Mesothelial cell of epicardium (in vitro differentiated cells): ENCODE results near the gene SND1. TPM values are rescaled to one million over a fixed set of nuclear protein-coding genes. Genes with fewer than 3 reads are reported as not detected.

Experiments
- DNase-seq, 2 experiments: peaks; one replicate each; pipeline ENCODE4 v3.0.0; 2021; ENCODE audit warnings: low spot score in 2 of 2; ENCODE audit not compliant: unreplicated experiment in 2 of 2
- H3K27ac Mint-ChIP-seq: 2 replicates; pipeline ENCODE4 v1.8.0; 2021; ENCODE audit warnings: mixed read lengths
- H3K27me3 Mint-ChIP-seq: 2 replicates; pipeline ENCODE4 v1.8.0; 2021; ENCODE audit warnings: low read depth, mixed read lengths
- H3K36me3 Mint-ChIP-seq: 2 replicates; pipeline ENCODE4 v1.8.0; 2021; ENCODE audit warnings: mixed read lengths
- H3K4me1 Mint-ChIP-seq: 2 replicates; pipeline ENCODE4 v1.8.0; 2021; ENCODE audit warnings: mixed read lengths
- H3K4me3 Mint-ChIP-seq: 2 replicates; pipeline ENCODE4 v1.8.0; 2021; ENCODE audit warnings: mild to moderate bottlenecking, moderate library complexity, mixed read lengths
- H3K9me3 Mint-ChIP-seq: 2 replicates; pipeline ENCODE4 v1.8.0; 2021; ENCODE audit warnings: mixed read lengths
- CTCF ChIP-seq: fragments of 200-600 bp; sonication (generic); IDR thresholded peaks from one replicate; pipeline ENCODE4 v1.5.0; 2021; ENCODE audit warnings: antibody characterized with exemption; ENCODE audit not compliant: unreplicated experiment
- total RNA-seq: library from RNA; stranded (reverse); gene quantifications from 3 replicates; pipeline ENCODE4 v1.2.1, GENCODE V29; 2021

The SND1 gene
- total RNA-seq, 1 donor from 2014 or later: 211 TPM

GRCh38 chr7:128057909-128058308 is 405.9 kb downstream of the SND1 start:
- Mint-ChIP-seq H3K27ac (no peak overlapping the region), H3K4me3 (no peak overlapping the region), H3K4me1 (peaks cover 5% of the 10 kb centered on the region), H3K36me3 (no peaks in the 10 kb centered on the region), H3K27me3 (no peaks in the 10 kb centered on the region), H3K9me3 (no peaks in the 10 kb centered on the region)
- DNase-seq: no peak
- no peak for TF ChIP-seq CTCF

- no peak for DNase-seq
- H3K4me3 Mint-ChIP-seq: no peak overlapping the region
- no peaks in the 10 kb centered on the region for H3K9me3 Mint-ChIP-seq
- H3K27me3 Mint-ChIP-seq: no peaks in the 10 kb centered on the region
- no peak overlapping the region for H3K27ac Mint-ChIP-seq
- no peak for TF ChIP-seq CTCF
- peaks cover 3% of the 10 kb centered on the region for H3K4me1 Mint-ChIP-seq
- H3K36me3 Mint-ChIP-seq: no peaks in the 10 kb centered on the region
Measured at GRCh38 chr7:128059143-128059988, 407.4 kb downstream of the SND1 start.

- Mint-ChIP-seq H3K4me3 (no peak overlapping the region), H3K4me1 (no peaks in the 10 kb centered on the region)
Measured at GRCh38 chr7:128060018-128060417, 408.0 kb downstream of the SND1 start.

GRCh38 chr7:128063088-128063487 is 411.1 kb downstream of the SND1 start:
- no peak overlapping the region for H3K4me3 Mint-ChIP-seq
- TF ChIP-seq CTCF: no peak
- no peak for DNase-seq
- H3K9me3 Mint-ChIP-seq: no peaks in the 10 kb centered on the region
- H3K4me1 Mint-ChIP-seq: no peaks in the 10 kb centered on the region
- H3K36me3 Mint-ChIP-seq: no peaks in the 10 kb centered on the region
- H3K27ac Mint-ChIP-seq: no peak overlapping the region
- no peaks in the 10 kb centered on the region for H3K27me3 Mint-ChIP-seq

More at GRCh38 chr7:128060018-128060417, 408.0 kb downstream of the SND1 start:
- Mint-ChIP-seq H3K27ac (no peak overlapping the region), H3K9me3 (no peaks in the 10 kb centered on the region), H3K36me3 (no peaks in the 10 kb centered on the region), H3K27me3 (no peaks in the 10 kb centered on the region)
- TF ChIP-seq CTCF: no peak
- no peak for DNase-seq

- TF ChIP-seq CTCF: no peak
- no peak for DNase-seq
- Mint-ChIP-seq H3K9me3 (peaks cover 6% of the 10 kb centered on the region), H3K27ac (no peak overlapping the region), H3K4me1 (no peaks in the 10 kb centered on the region), H3K4me3 (no peak overlapping the region), H3K36me3 (peaks cover 6% of the 10 kb centered on the region), H3K27me3 (no peaks in the 10 kb centered on the region)
Measured at GRCh38 chr7:128065872-128066271, 413.9 kb downstream of the SND1 start.
